ENCODE results near the gene PPFIA1. TPM values are rescaled to one million over a fixed set of nuclear protein-coding genes. Genes with fewer than 3 reads are reported as not detected.

PPFIA1 gene
- total and polyA plus RNA-seq, 10 of the 15 experiments (the other 5 are each of a cell fraction or from before 2014, with no cell fraction given) = 5.2 to 26.2 (median 15.8) TPM

GRCh38 chr11:70394211-70394950 is 123.9 kb downstream of the PPFIA1 start:
- POLR2A ChIA-PET = interaction anchor here (0.7 kb wide), 1 partner anchor 194 kb away, joined by 3 read pairs; no protein-coding TSS in a partner anchor
- intact Hi-C loops (cut with micrococcal nuclease; ENCODE audit: unreplicated experiment) (no loop called here), in situ Hi-C loops (cut with MboI) (no loop called here)
- Histone ChIP-seq H3K79me2 (ENCODE audit: control insufficient read depth, insufficient read depth, low read length) (no peaks in the 10 kb centered on the region), H3K4me1 (ENCODE audit: control insufficient read depth, insufficient read depth, low read length) (peaks cover 10% of the 10 kb centered on the region), H3K4me3 (no peak overlapping the region), H4K20me1 (ENCODE audit: control insufficient read depth, insufficient read depth) (no peaks in the 10 kb centered on the region), H3K4me2 (ENCODE audit: control insufficient read depth, insufficient read depth) (no peak overlapping the region), H3K27me3 (replicated peaks in 1 of 2; ENCODE audit: control insufficient read depth in 2 of 2, insufficient read depth in 2 of 2, low read length in 1 of 2) (no peaks in the 10 kb centered on the region), H3K36me3 (ENCODE audit: control insufficient read depth in 2 of 2, insufficient read depth in 2 of 2, low read length in 1 of 2) (no peaks in the 10 kb centered on the region), H3K27ac (ENCODE audit: control insufficient read depth, insufficient read depth) (no peak overlapping the region), H3K9ac (ENCODE audit: control insufficient read depth, insufficient read depth, low read length) (no peak overlapping the region), H2AFZ (ENCODE audit: control insufficient read depth, low read depth, low read length) (no peak overlapping the region), H3K9me3 (replicated peaks; ENCODE audit: control insufficient read depth, insufficient read depth, low read length) (no peaks in the 10 kb centered on the region)
- no peak for DNase-seq (ENCODE audit: low read depth, low spot score)
- RAD21 ChIA-PET (ENCODE audit: unreplicated experiment) = no interaction called here
- 78% methylated on average over 15 of the region's 15 CpGs for WGBS (ENCODE audit: insufficient coverage, insufficient replicate concordance, low lambda C conversion rate, missing lambda C conversion rate)
- ATAC-seq = no peak
- SMC1A ChIA-PET (ENCODE audit: uncharacterized antibody, unreplicated experiment) = no interaction called here
- CTCF ChIA-PET = interaction anchor here (0.7 kb wide), 1 partner anchor 57 kb away, joined by 3 read pairs; no protein-coding TSS in a partner anchor
- no peak for TF ChIP-seq PML (IDR thresholded peaks at IDR 0.05; ENCODE audit: low read length)
- TF ChIP-seq RUNX3 (IDR thresholded peaks at IDR 0.05; ENCODE audit: low read length) = no peak
- no peak for TF ChIP-seq NR2C2 (IDR thresholded peaks at IDR 0.05; ENCODE audit: borderline replicate concordance, control insufficient read depth, insufficient read length, low read depth)
- no peak for TF ChIP-seq BMI1 (IDR thresholded peaks at IDR 0.05; ENCODE audit: borderline replicate concordance)
- TF ChIP-seq SMARCA5 (IDR thresholded peaks at IDR 0.05) = no peak
- no peak for TF ChIP-seq SP1 (IDR thresholded peaks at IDR 0.05; ENCODE audit: low read depth, low read length)
- TF ChIP-seq CBFB (IDR thresholded peaks at IDR 0.05; ENCODE audit: low read depth) = no peak
- no peak for TF ChIP-seq SUPT20H (IDR thresholded peaks at IDR 0.05; ENCODE audit: borderline replicate concordance, control insufficient read depth, low read depth, low read length)
- no peak for TF ChIP-seq TARDBP (IDR thresholded peaks at IDR 0.05; ENCODE audit: borderline replicate concordance)
- no peak for TF ChIP-seq KDM1A (IDR thresholded peaks at IDR 0.05; ENCODE audit: borderline replicate concordance)
- no peak for TF ChIP-seq MAX (IDR thresholded peaks at IDR 0.05; ENCODE audit: low read depth, low read length)
- BruUV-seq (replicated peaks) = no TSS peak
- FAIRE-seq = no peak

All from GM12878 (cell line).